Nephron (organoid): Measurements from ENCODE around the gene HAT1.

ENCODE experiments used
- H3K27ac Mint-ChIP-seq, 3 experiments: 2 replicates each; pipeline ENCODE4 v1.8.0; 2020; ENCODE audit warnings: mixed read lengths in 3 of 3, mild to moderate bottlenecking in 2 of 3, moderate library complexity in 1 of 3
- H3K27me3 Mint-ChIP-seq: 2 replicates; pipeline ENCODE4 v1.8.0; 2021; ENCODE audit warnings: low read depth, mild to moderate bottlenecking, moderate library complexity, mixed read lengths
- H3K36me3 Mint-ChIP-seq: 2 replicates; pipeline ENCODE4 v1.8.0; 2020; ENCODE audit warnings: low read depth, mixed read lengths
- H3K4me1 Mint-ChIP-seq: 2 replicates; pipeline ENCODE4 v1.8.0; 2020; ENCODE audit warnings: mixed read lengths
- H3K4me3 Mint-ChIP-seq, 3 experiments: 2 replicates each; pipeline ENCODE4 v1.8.0; 2020; ENCODE audit warnings: mild to moderate bottlenecking in 3 of 3, mixed read lengths in 3 of 3, moderate library complexity in 2 of 3
- H3K9me3 Mint-ChIP-seq: 2 replicates; pipeline ENCODE4 v1.8.0; 2020; ENCODE audit warnings: mixed read lengths
- CTCF ChIP-seq, 3 experiments: fragments of 200-600 bp; sonication (generic); IDR thresholded peaks; one replicate each; pipeline ENCODE4 v1.5.0; 2021; ENCODE audit warnings: antibody characterized with exemption in 3 of 3; ENCODE audit not compliant: unreplicated experiment in 3 of 3

Gene HAT1

GRCh38 chr2:171922230-171923022, at the start of gene HAT1:
Gene HAT1 (plus strand): TSS chr2:171922461. CDS start chr2:171922501, 40 bp downstream.
- TF ChIP-seq CTCF (IDR thresholded peaks at IDR 0.05; ENCODE audit: unreplicated experiment in 3 of 3): no peak
- H3K4me3 Mint-ChIP-seq: peak within 1 kb of the TSS; percentile 95 to 97 (median 97)
- H3K36me3 Mint-ChIP-seq: peaks cover 17% of the 10 kb centered on the region
- H3K9me3 Mint-ChIP-seq: no peaks in the 10 kb centered on the region
- peaks cover 17% of the 10 kb centered on the region for H3K4me1 Mint-ChIP-seq
- H3K27ac Mint-ChIP-seq: peak within 1 kb of the TSS; percentile 84 to 98 (median 96)
- no peaks in the 10 kb centered on the region for H3K27me3 Mint-ChIP-seq

GRCh38 chr2:171874517-171874916, 47.7 kb upstream of the HAT1 start:
- Mint-ChIP-seq H3K9me3 (no peaks in the 10 kb centered on the region), H3K4me1 (peaks cover 16% of the 10 kb centered on the region), H3K36me3 (peaks cover 36% of the 10 kb centered on the region), H3K4me3 (no peak overlapping the region), H3K27me3 (peaks cover 4% of the 10 kb centered on the region), H3K27ac (no peak overlapping the region)
- TF ChIP-seq CTCF (IDR thresholded peaks at IDR 0.05; ENCODE audit: unreplicated experiment in 3 of 3): no peak

GRCh38 chr2:171874963-171875362, 47.3 kb upstream of the HAT1 start:
- no peak overlapping the region for H3K27ac Mint-ChIP-seq
- H3K4me3 Mint-ChIP-seq: no peak overlapping the region
- peaks cover 4% of the 10 kb centered on the region for H3K27me3 Mint-ChIP-seq
- H3K4me1 Mint-ChIP-seq: peaks cover 20% of the 10 kb centered on the region
- TF ChIP-seq CTCF (IDR thresholded peaks at IDR 0.05; ENCODE audit: unreplicated experiment in 3 of 3): no peak
- H3K9me3 Mint-ChIP-seq: no peaks in the 10 kb centered on the region
- H3K36me3 Mint-ChIP-seq: peaks cover 33% of the 10 kb centered on the region

- Mint-ChIP-seq H3K9me3 (no peaks in the 10 kb centered on the region), H3K27me3 (peaks cover 4% of the 10 kb centered on the region), H3K4me1 (peaks cover 20% of the 10 kb centered on the region), H3K36me3 (peaks cover 17% of the 10 kb centered on the region), H3K27ac (peak overlapping the region in 2 of 3 experiments; percentile 29 to 64), H3K4me3 (no peak overlapping the region)
- no peak for TF ChIP-seq CTCF (IDR thresholded peaks at IDR 0.05; ENCODE audit: unreplicated experiment in 3 of 3)
Measured at GRCh38 chr2:171878481-171878993, 43.7 kb upstream of the HAT1 start.

GRCh38 chr2:171879865-171880264, 42.4 kb upstream of the HAT1 start:
- TF ChIP-seq CTCF (IDR thresholded peaks at IDR 0.05; ENCODE audit: unreplicated experiment in 3 of 3): no peak
- H3K4me3 Mint-ChIP-seq: no peak overlapping the region
- H3K27ac Mint-ChIP-seq: no peak overlapping the region
- H3K4me1 Mint-ChIP-seq: peaks cover 20% of the 10 kb centered on the region
- peaks cover 11% of the 10 kb centered on the region for H3K36me3 Mint-ChIP-seq
- no peaks in the 10 kb centered on the region for H3K9me3 Mint-ChIP-seq
- H3K27me3 Mint-ChIP-seq: peaks cover 4% of the 10 kb centered on the region

- H3K4me3 Mint-ChIP-seq: no peak overlapping the region
Measured at GRCh38 chr2:171880774-171881173, 41.5 kb upstream of the HAT1 start.

More at GRCh38 chr2:171880774-171881173, 41.5 kb upstream of the HAT1 start:
- no peak for TF ChIP-seq CTCF (IDR thresholded peaks at IDR 0.05; ENCODE audit: unreplicated experiment in 3 of 3)
- Mint-ChIP-seq H3K36me3 (peaks cover 7% of the 10 kb centered on the region), H3K27ac (no peak overlapping the region), H3K27me3 (no peaks in the 10 kb centered on the region), H3K9me3 (no peaks in the 10 kb centered on the region), H3K4me1 (peaks cover 20% of the 10 kb centered on the region)
